ENCODE results near the gene ADCYAP1R1.

ADCYAP1R1 gene

GRCh38 chr7:31121601-31122000, 69.5 kb downstream of the ADCYAP1R1 start:
- DNase-seq (ENCODE audit: low read depth), result no peak
- H3K4me3 ChIP-seq (replicated peaks; ENCODE audit: low read depth, low read length), result no peak overlapping the region
- TF ChIP-seq CTCF (IDR thresholded peaks at IDR 0.05; ENCODE audit: low read length, missing control alignments), result no peak

DNA sequence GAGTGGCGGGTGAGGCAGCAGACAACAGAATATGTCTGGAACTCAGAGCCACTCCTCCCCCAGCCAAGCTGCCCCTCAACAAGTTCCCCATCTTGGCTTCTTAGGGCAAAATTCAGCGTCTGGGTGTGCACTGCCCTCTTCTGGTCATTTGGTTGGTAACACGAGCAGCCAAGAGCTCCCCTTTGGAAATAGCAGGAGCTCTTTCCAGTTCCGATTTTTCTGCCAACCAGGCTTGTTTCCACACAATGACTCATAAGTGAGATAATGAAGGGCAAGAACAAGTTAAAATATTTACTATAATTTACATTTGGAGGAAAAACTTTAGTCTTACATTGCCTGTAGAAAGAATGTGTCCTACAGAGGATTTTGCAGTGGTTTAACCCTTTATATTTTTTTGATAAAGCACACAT, 70.5 kb downstream of the ADCYAP1R1 start:
- peak; percentile 87 for TF ChIP-seq CTCF (IDR thresholded peaks at IDR 0.05; ENCODE audit: low read length, missing control alignments)
- DNase-seq (ENCODE audit: low read depth), result peak; percentile 93
- no peak overlapping the region for H3K4me3 ChIP-seq (replicated peaks; ENCODE audit: low read depth, low read length)

GRCh38 chr7:31123321-31123720, 71.2 kb downstream of the ADCYAP1R1 start:
- no peak overlapping the region for H3K4me3 ChIP-seq (replicated peaks; ENCODE audit: low read depth, low read length)
- DNase-seq (ENCODE audit: low read depth), result no peak
- no peak for TF ChIP-seq CTCF (IDR thresholded peaks at IDR 0.05; ENCODE audit: low read length, missing control alignments)

- no peak overlapping the region for H3K4me3 ChIP-seq (replicated peaks; ENCODE audit: low read depth, low read length)
- DNase-seq (ENCODE audit: low read depth), result no peak
- no peak for TF ChIP-seq CTCF (IDR thresholded peaks at IDR 0.05; ENCODE audit: low read length, missing control alignments)
Measured at GRCh38 chr7:31123726-31124125, 71.6 kb downstream of the ADCYAP1R1 start.

- DNase-seq (ENCODE audit: low read depth), result no peak
- no peak for TF ChIP-seq CTCF (IDR thresholded peaks at IDR 0.05; ENCODE audit: low read length, missing control alignments)
- H3K4me3 ChIP-seq (replicated peaks; ENCODE audit: low read depth, low read length), result no peak overlapping the region
Measured at GRCh38 chr7:31125171-31125570, 73.1 kb downstream of the ADCYAP1R1 start.

- TF ChIP-seq CTCF (IDR thresholded peaks at IDR 0.05; ENCODE audit: low read length, missing control alignments), result peak; percentile 37
- H3K4me3 ChIP-seq (replicated peaks; ENCODE audit: low read depth, low read length), result no peak overlapping the region
- peak; percentile 31 for DNase-seq (ENCODE audit: low read depth)
Measured at GRCh38 chr7:31126976-31127375, 74.9 kb downstream of the ADCYAP1R1 start.

- no peak for DNase-seq (ENCODE audit: low read depth)
- no peak overlapping the region for H3K4me3 ChIP-seq (replicated peaks; ENCODE audit: low read depth, low read length)
- TF ChIP-seq CTCF (IDR thresholded peaks at IDR 0.05; ENCODE audit: low read length, missing control alignments), result no peak
Measured at GRCh38 chr7:31129067-31129466, 77.0 kb downstream of the ADCYAP1R1 start.
